ENCODE results near the gene ERCC4.
"Not testable (repeated sequence)": the region's sequence is repeated elsewhere in the genome, so short reads cannot be mapped to it uniquely, and the experiment has no call there.

DNA sequence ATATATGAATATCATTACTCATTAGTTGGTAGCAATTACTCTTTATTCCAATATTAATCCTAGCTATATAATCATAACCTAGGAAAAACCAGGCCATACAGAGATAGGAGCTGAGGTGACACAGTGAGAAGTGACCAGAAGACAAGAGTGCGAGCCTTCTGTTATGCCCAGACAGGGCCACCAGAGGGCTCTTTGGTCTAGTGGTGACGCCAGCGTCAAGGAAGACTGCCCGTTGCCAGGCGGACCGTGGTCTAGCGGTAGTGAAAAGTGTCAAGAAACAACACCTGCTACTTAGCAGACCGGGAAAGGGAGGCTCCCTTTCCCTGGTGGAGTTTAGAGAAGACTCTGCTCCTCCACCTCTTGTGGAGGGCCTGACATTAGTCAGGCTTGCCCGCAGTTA is 15.1 kb upstream of the ERCC4 start:
- TF ChIP-seq, protein P1, sequence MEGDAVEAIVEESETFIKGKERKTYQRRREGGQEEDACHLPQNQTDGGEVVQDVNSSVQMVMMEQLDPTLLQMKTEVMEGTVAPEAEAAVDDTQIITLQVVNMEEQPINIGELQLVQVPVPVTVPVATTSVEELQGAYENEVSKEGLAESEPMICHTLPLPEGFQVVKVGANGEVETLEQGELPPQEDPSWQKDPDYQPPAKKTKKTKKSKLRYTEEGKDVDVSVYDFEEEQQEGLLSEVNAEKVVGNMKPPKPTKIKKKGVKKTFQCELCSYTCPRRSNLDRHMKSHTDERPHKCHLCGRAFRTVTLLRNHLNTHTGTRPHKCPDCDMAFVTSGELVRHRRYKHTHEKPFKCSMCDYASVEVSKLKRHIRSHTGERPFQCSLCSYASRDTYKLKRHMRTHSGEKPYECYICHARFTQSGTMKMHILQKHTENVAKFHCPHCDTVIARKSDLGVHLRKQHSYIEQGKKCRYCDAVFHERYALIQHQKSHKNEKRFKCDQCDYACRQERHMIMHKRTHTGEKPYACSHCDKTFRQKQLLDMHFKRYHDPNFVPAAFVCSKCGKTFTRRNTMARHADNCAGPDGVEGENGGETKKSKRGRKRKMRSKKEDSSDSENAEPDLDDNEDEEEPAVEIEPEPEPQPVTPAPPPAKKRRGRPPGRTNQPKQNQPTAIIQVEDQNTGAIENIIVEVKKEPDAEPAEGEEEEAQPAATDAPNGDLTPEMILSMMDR (IDR thresholded peaks at IDR 0.05), result peak; percentile 31
- TF ChIP-seq EZH2 (IDR thresholded peaks at IDR 0.05), result not testable (repeated sequence)

Measured in neural progenitor cell (in vitro differentiated cells).